Nephron progenitor cell (in vitro differentiated cells): Measurements from ENCODE around the gene SHROOM3.

Source experiments
- DNase-seq: peaks from one replicate; pipeline ENCODE4 v3.0.0; 2021
- H3K27ac Mint-ChIP-seq: 2 replicates; pipeline ENCODE4 v1.8.0; 2021; ENCODE audit warnings: mild to moderate bottlenecking, moderate library complexity, mixed read lengths
- H3K27me3 Mint-ChIP-seq: 2 replicates; pipeline ENCODE4 v1.8.0; 2021; ENCODE audit warnings: mild to moderate bottlenecking, low read depth, mixed read lengths; ENCODE audit not compliant: poor library complexity
- H3K36me3 Mint-ChIP-seq: 2 replicates; pipeline ENCODE4 v1.8.0; 2021; ENCODE audit warnings: low read depth, mixed read lengths
- H3K4me1 Mint-ChIP-seq: 2 replicates; pipeline ENCODE4 v1.8.0; 2021; ENCODE audit warnings: mixed read lengths
- H3K4me3 Mint-ChIP-seq: 2 replicates; pipeline ENCODE4 v1.8.0; 2021; ENCODE audit warnings: mild to moderate bottlenecking, moderate library complexity, mixed read lengths
- H3K9me3 Mint-ChIP-seq: 2 replicates; pipeline ENCODE4 v1.8.0; 2021; ENCODE audit warnings: mild to moderate bottlenecking, moderate library complexity, mixed read lengths
- TF ChIP-seq, protein P1 (sequence below): fragments of 200-600 bp; sonication (generic); IDR thresholded peaks from 2 replicates; pipeline ENCODE4 v1.5.0; 2021; ENCODE audit warnings: antibody characterized with exemption

Gene SHROOM3

GRCh38 chr4:76441881-76442280 is 6.9 kb downstream of the SHROOM3 start:
- no peak overlapping the region for H3K4me3 Mint-ChIP-seq
- TF ChIP-seq, protein P1, sequence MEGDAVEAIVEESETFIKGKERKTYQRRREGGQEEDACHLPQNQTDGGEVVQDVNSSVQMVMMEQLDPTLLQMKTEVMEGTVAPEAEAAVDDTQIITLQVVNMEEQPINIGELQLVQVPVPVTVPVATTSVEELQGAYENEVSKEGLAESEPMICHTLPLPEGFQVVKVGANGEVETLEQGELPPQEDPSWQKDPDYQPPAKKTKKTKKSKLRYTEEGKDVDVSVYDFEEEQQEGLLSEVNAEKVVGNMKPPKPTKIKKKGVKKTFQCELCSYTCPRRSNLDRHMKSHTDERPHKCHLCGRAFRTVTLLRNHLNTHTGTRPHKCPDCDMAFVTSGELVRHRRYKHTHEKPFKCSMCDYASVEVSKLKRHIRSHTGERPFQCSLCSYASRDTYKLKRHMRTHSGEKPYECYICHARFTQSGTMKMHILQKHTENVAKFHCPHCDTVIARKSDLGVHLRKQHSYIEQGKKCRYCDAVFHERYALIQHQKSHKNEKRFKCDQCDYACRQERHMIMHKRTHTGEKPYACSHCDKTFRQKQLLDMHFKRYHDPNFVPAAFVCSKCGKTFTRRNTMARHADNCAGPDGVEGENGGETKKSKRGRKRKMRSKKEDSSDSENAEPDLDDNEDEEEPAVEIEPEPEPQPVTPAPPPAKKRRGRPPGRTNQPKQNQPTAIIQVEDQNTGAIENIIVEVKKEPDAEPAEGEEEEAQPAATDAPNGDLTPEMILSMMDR = no peak
- H3K27ac Mint-ChIP-seq = no peak overlapping the region
- H3K9me3 Mint-ChIP-seq = peaks cover 13% of the 10 kb centered on the region
- no peak for DNase-seq
- H3K27me3 Mint-ChIP-seq = peaks cover 5% of the 10 kb centered on the region
- H3K4me1 Mint-ChIP-seq = peaks cover 5% of the 10 kb centered on the region
- H3K36me3 Mint-ChIP-seq = no peaks in the 10 kb centered on the region

DNA sequence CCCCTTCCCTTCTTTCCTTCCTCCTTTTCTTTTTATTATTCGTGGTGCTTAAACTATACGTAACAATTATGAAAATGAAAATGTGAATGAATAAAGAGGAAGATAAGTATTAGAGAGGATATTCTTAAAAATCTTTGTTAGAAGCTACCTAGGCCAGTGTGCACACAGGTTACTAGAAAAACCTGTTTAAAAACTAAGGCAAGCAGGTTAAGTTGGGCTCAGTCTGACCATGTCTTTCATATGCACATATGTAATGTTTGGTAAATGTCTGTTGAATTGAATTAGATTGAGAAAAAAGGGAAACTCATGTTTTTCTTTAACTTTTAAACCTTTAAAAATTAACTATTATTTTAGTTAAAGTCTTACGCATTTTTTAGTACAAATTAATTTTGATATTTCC is 7.8 kb downstream of the SHROOM3 start:
- TF ChIP-seq, protein P1 = no peak
- Mint-ChIP-seq H3K4me3 (no peak overlapping the region), H3K27me3 (peaks cover 5% of the 10 kb centered on the region), H3K27ac (no peak overlapping the region), H3K36me3 (no peaks in the 10 kb centered on the region), H3K9me3 (peaks cover 13% of the 10 kb centered on the region), H3K4me1 (peaks cover 5% of the 10 kb centered on the region)
- DNase-seq = no peak

- Mint-ChIP-seq H3K27ac (no peak overlapping the region), H3K36me3 (no peaks in the 10 kb centered on the region), H3K27me3 (peaks cover 7% of the 10 kb centered on the region), H3K4me1 (peaks cover 5% of the 10 kb centered on the region), H3K4me3 (no peak overlapping the region), H3K9me3 (peaks cover 13% of the 10 kb centered on the region)
- DNase-seq = no peak
- TF ChIP-seq, protein P1 = no peak
Measured at GRCh38 chr4:76443376-76443775, 8.3 kb downstream of the SHROOM3 start.

DNA sequence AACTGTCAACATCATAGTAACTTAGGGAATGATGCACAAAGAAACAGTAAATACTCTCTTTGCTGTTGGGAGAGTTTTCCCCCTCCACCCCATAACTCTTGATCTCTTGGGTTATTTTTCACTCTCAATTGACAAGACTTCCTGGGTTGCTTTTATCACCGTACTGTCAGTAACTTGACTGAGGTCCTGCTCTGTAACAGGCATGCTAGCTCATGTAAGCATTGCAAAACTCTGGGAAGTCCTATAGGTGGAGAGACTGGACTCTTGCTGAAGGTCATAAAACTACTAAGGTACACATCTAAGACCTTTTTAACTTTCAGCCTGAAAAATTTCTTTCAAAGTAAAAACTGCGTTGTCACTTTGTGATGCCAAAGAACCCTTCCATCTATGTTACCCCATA is 10.9 kb downstream of the SHROOM3 start:
- Mint-ChIP-seq H3K4me3 (no peak overlapping the region), H3K4me1 (peaks cover 5% of the 10 kb centered on the region), H3K27me3 (peaks cover 12% of the 10 kb centered on the region), H3K27ac (no peak overlapping the region), H3K9me3 (no peaks in the 10 kb centered on the region), H3K36me3 (no peaks in the 10 kb centered on the region)
- TF ChIP-seq, protein P1 = no peak
- no peak for DNase-seq

GRCh38 chr4:76447393-76447851 is 12.4 kb downstream of the SHROOM3 start:
- TF ChIP-seq, protein P1 = no peak
- Mint-ChIP-seq H3K4me3 (no peak overlapping the region), H3K27ac (no peak overlapping the region), H3K9me3 (no peaks in the 10 kb centered on the region), H3K27me3 (peaks cover 12% of the 10 kb centered on the region), H3K4me1 (peaks cover 5% of the 10 kb centered on the region), H3K36me3 (no peaks in the 10 kb centered on the region)
- DNase-seq = no peak

DNA sequence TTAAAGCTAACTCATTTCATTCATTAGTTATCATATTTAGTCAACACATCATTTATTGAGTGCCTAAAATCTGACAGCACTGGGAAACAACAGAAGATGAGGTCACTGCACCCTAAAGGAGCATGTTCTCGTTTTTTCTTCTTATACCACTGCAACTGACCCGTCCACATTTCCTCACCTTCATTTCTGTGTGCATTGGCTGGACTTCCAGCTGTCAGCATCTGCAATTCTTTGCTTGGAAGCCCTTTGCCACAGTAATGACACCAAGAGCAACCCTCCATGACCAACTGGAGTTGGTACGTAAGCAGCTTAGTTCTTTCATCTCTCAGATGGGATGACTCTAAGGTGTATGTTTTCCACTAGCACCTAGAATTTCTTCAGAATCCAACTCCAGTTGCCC is 13.2 kb downstream of the SHROOM3 start:
- TF ChIP-seq, protein P1 = no peak
- Mint-ChIP-seq H3K4me1 (peaks cover 4% of the 10 kb centered on the region), H3K27me3 (peaks cover 12% of the 10 kb centered on the region), H3K9me3 (no peaks in the 10 kb centered on the region), H3K27ac (no peak overlapping the region), H3K4me3 (no peak overlapping the region), H3K36me3 (no peaks in the 10 kb centered on the region)
- no peak for DNase-seq
